Stomach (tissue), 9 donors: ENCODE measurements around the gene MOB3B. TPM values are rescaled to one million over a fixed set of nuclear protein-coding genes. Genes with fewer than 3 reads are reported as not detected.
"Not testable (repeated sequence)": the region's sequence is repeated elsewhere in the genome, so short reads cannot be mapped to it uniquely, and the experiment has no call there.

ENCODE experiments used
- DNase-seq, 2 donors: peaks; one replicate each; pipeline versions ENCODE4 v3.0.0 to v3.0.0-alpha.2; 2013 to 2019
- H3K27ac ChIP-seq, 5 donors: fragments of 200-600 bp in 4 of 5; sonication (generic) in 4 of 5; one replicate each; pipeline ENCODE4 v1.5.1; 2013 to 2019; ENCODE audit warnings: mild to moderate bottlenecking in 1 of 5, moderate library complexity in 1 of 5
- H3K27me3 ChIP-seq, 3 donors: fragments of 200-600 bp; sonication (generic); one replicate each; pipeline ENCODE4 v1.5.1; 2017 to 2019; ENCODE audit warnings: mixed run types in 1 of 3
- H3K36me3 ChIP-seq, 4 donors: fragments of 200-600 bp; sonication (generic); 1 replicate in 3 of 4; 2 replicates in 1 of 4; pipeline ENCODE4 v1.5.1; 2016 to 2019
- H3K4me1 ChIP-seq, 4 donors: fragments of 200-600 bp; sonication (generic); one replicate each; pipeline ENCODE4 v1.5.1; 2016 to 2019
- H3K4me3 ChIP-seq, 4 donors: fragments of 200-600 bp; sonication (generic) in 3 of 4; one replicate each; pipeline ENCODE4 v1.5.1; 2016 to 2019; ENCODE audit warnings: mild to moderate bottlenecking in 1 of 4
- H3K9me3 ChIP-seq, 4 donors: fragments of 200-600 bp; sonication (generic); one replicate each; pipeline ENCODE4 v1.5.1; 2016 to 2019
- CTCF ChIP-seq, 7 experiments: fragments of 450-650 bp in 4 of 7; fragments of 200-600 bp in 3 of 7; sonication (generic) in 3 of 7; IDR thresholded peaks; one replicate each; pipeline ENCODE4 v1.5.1; 2016 to 2019; ENCODE audit warnings: antibody characterized with exemption in 7 of 7, control low read depth in 2 of 7, mild to moderate bottlenecking in 1 of 7
- EP300 ChIP-seq: sonication (generic); formaldehyde crosslinking; IDR thresholded peaks from one replicate; pipeline ENCODE4 v1.6.1; 2017; ENCODE audit warnings: antibody characterized with exemption
- POLR2A ChIP-seq, 4 donors: fragments of 450-650 bp; IDR thresholded peaks; one replicate each; pipeline ENCODE4 v1.6.1; 2016; ENCODE audit warnings: antibody characterized with exemption in 4 of 4, control low read depth in 2 of 4, mild to moderate bottlenecking in 1 of 4, moderate library complexity in 1 of 4
- POLR2AphosphoS5 ChIP-seq, 3 donors: sonication (generic); formaldehyde crosslinking; IDR thresholded peaks; one replicate each; pipeline ENCODE4 v1.6.1; 2016; ENCODE audit warnings: antibody characterized with exemption in 3 of 3
- WGBS, 5 donors: extraction: QIAGEN DNeasy Blood & Tissue Kit in 3 of 5; methylation state at CpG; one replicate each; pipeline versions ENCODE4 v1.1.5 to v1.1.7; 2013 to 2018; 5-methylcytosine and 5-hydroxymethylcytosine counted together
- intact Hi-C: fragments of 100-400 bp; cut with DNase I; formaldehyde crosslinking; loops from one replicate; pipeline ENCODE4 v1.15.1; 2023; ENCODE audit warnings: low total_unique reads
- polyA plus RNA-seq, 3 donors: library from polyadenylated mRNA; stranded (reverse); fragments of 200-250 nt; gene quantifications; one replicate each; pipeline ENCODE4 v1.2.3, GENCODE V29; 2013
- total RNA-seq, 5 donors: library from RNA; depleted of rRNA; stranded (reverse); fragments of >200 nt; gene quantifications; one replicate each; pipeline versions ENCODE4 v1.1.0 to v1.2.3, GENCODE V29; 2014 to 2016
- donor health status: healthy with polysubstance abuse.
- donor health status: Bipolar disorder and iron deficiency.
- donor health status: healthy.

MOB3B gene
- total and polyA plus RNA-seq, 8 donors = 4.0 to 32.7 (median 9.7) TPM

DNA sequence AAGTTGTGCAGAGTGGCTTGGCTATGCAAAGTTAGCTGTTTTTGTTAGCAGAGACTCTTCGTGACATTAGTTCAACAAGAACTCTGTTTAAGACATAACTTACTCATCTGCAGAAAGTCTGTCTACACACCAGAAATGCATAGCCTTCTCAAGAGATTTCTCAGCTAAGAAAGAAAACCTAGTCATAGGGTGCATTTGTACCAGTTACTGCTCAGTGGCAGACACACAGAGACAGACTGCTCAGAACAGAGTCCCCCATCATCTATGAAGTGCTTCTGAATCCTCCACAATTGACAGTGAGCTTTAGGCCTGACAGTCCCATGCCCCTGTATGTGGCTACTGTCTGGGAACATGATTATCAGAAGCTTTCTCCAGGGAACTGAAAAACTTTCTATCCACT is 61.6 kb downstream of the MOB3B start:
- H3K36me3 ChIP-seq = no peaks in the 10 kb centered on the region
- TF ChIP-seq CTCF (IDR thresholded peaks at IDR 0.05) = no peak
- TF ChIP-seq POLR2AphosphoS5 (IDR thresholded peaks at IDR 0.05) = no peak
- TF ChIP-seq EP300 = no peak
- TF ChIP-seq POLR2A (IDR thresholded peaks at IDR 0.05) = no peak
- peaks cover 26 to 61% (median 37%) of the 10 kb centered on the region in 4 donors for H3K4me1 ChIP-seq
- H3K27me3 ChIP-seq = no peaks in the 10 kb centered on the region
- no peak overlapping the region for H3K27ac ChIP-seq
- no peak overlapping the region for H3K4me3 ChIP-seq
- WGBS, 5 donors = 78 to 89% (median 88%) methylated on average over 1 of the region's 1 CpG
- no peak for DNase-seq
- no peaks in the 10 kb centered on the region for H3K9me3 ChIP-seq
- intact Hi-C loops = no loop called here

DNA sequence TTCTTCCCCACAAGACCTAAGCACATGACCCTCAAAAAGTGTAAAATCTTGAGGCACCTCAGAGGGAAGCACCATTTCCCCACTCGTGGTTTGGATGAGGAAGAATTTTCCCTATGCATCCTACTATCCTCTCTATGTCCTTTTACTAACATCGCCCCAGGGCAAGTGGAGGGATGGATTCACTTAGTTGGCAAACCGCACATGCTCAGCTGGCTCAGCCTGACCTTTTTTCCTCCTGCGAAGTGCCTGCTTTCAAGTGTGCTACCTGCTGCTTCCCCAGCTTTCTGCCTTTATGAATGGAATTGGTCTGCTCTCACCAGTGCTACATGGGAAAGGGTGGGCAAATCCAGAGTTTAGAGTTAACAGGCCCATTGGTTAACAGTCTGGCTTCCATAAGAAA is 62.1 kb downstream of the MOB3B start:
- no peaks in the 10 kb centered on the region for H3K36me3 ChIP-seq
- H3K4me1 ChIP-seq = peaks cover 25 to 57% (median 34%) of the 10 kb centered on the region in 4 donors
- TF ChIP-seq POLR2AphosphoS5 (IDR thresholded peaks at IDR 0.05) (no peak), POLR2A (IDR thresholded peaks at IDR 0.05) (no peak), CTCF (IDR thresholded peaks at IDR 0.05) (no peak), EP300 (no peak)
- 93 to 98% (median 94%) methylated on average over 4 of the region's 4 CpGs for WGBS, 5 donors
- H3K4me3 ChIP-seq = no peak overlapping the region
- intact Hi-C loops = no loop called here
- H3K27ac ChIP-seq = no peak overlapping the region
- no peaks in the 10 kb centered on the region for H3K9me3 ChIP-seq
- no peak for DNase-seq
- H3K27me3 ChIP-seq = no peaks in the 10 kb centered on the region

DNA sequence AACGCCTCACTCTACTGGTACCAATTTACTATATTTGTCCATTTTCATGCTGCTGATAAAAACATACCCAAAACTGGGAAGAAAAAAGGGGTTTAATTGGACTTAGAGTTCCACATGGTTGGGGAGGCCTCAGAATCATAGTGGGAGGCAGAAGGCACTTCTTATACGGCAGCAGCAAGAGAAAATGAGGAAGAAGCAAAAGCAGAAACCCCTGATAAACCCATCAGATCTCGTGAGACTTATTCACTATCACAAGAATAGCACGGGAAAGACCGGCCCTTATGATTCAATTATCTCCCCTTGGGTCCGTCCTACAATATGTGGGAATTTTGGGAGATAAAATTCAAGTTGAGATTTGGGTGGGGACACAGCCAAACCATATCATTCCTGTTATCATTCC is 63.1 kb downstream of the MOB3B start:
- intact Hi-C loops, H3K4me3 ChIP-seq, H3K36me3 ChIP-seq, H3K9me3 ChIP-seq, H3K27ac ChIP-seq, DNase-seq, H3K27me3 ChIP-seq: not testable (repeated sequence)
- peaks cover 25 to 50% (median 28%) of the 10 kb centered on the region in 4 donors for H3K4me1 ChIP-seq
- 69 to 83% (median 82%) methylated on average over 6 of the region's 6 CpGs for WGBS, 5 donors

- H3K36me3 ChIP-seq, H3K27ac ChIP-seq, H3K9me3 ChIP-seq, DNase-seq, intact Hi-C loops, H3K27me3 ChIP-seq, H3K4me3 ChIP-seq: not testable (repeated sequence)
- 30 to 64% (median 50%) methylated on average over 3 of the region's 3 CpGs for WGBS, 5 donors
- TF ChIP-seq POLR2AphosphoS5 (IDR thresholded peaks at IDR 0.05) = peak in 1 of 3 donors; percentile 7
- peaks cover 15 to 53% (median 25%) of the 10 kb centered on the region in 4 donors for H3K4me1 ChIP-seq
Measured at GRCh38 chr9:27464950-27465349, 64.7 kb downstream of the MOB3B start.

DNA sequence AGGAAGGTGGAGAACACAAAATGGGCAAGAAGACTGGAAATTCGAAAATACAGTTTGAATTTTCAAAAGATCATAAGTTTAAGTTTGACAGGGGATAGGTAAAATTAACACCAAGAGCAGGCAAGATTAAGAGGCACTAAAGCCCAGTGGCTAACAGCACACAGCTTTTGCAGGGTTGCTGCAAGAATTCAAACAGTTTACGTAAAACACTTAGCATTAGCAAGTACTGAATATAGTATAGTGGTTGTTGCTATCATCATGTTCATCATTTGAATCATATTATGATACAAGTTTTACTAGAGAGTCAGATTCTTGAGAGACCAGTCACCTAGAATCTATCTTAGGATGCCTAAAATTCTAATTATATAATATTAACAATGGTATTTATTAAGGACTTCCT is 66.8 kb downstream of the MOB3B start:
- intact Hi-C loops = no loop called here
- no peak for DNase-seq
- Histone ChIP-seq H3K4me3 (no peak overlapping the region), H3K36me3 (no peaks in the 10 kb centered on the region), H3K9me3 (no peaks in the 10 kb centered on the region), H3K27ac (peak overlapping the region in 1 of 5 donors; percentile 40), H3K4me1 (peaks cover 0 to 38% (median 14%) of the 10 kb centered on the region in 4 donors), H3K27me3 (no peaks in the 10 kb centered on the region)
- 72 to 79% (median 76%) methylated on average over 2 of the region's 2 CpGs for WGBS, 5 donors
- TF ChIP-seq POLR2A (IDR thresholded peaks at IDR 0.05) = no peak

DNA sequence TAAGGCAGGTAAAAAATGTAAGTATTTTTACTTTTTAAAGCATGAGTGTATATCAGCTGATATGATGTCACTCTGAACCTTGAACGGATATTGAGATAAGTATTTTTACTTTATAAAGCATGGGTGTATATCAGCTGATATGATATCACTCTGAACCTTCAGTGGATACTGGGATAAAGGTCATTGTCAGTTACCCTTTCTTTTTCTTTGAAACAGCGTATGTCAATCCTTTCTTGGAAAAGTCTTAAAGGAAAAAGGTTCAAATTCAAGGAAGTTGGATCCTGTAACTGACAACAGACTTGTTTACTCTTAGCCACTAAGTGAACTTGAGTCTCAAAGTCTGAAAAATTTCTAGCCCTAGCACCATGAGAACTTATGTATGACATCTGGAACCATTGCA is 67.2 kb downstream of the MOB3B start:
- TF ChIP-seq EP300 (no peak), POLR2AphosphoS5 (IDR thresholded peaks at IDR 0.05) (no peak), POLR2A (IDR thresholded peaks at IDR 0.05) (no peak), CTCF (IDR thresholded peaks at IDR 0.05) (no peak)
- peak overlapping the region in 1 of 5 donors; percentile 40 for H3K27ac ChIP-seq
- H3K4me3 ChIP-seq = no peak overlapping the region
- 35 to 47% (median 41%) methylated on average over 2 of the region's 2 CpGs for WGBS, 5 donors
- no peaks in the 10 kb centered on the region for H3K36me3 ChIP-seq
- intact Hi-C loops = no loop called here
- DNase-seq = peak in 1 of 2 donors; percentile 26
- H3K9me3 ChIP-seq = no peaks in the 10 kb centered on the region
- no peaks in the 10 kb centered on the region for H3K27me3 ChIP-seq
- H3K4me1 ChIP-seq = peaks cover 0 to 38% (median 17%) of the 10 kb centered on the region in 4 donors
